ENCODE measurements around the gene PDPK1.

The PDPK1 gene

DNA sequence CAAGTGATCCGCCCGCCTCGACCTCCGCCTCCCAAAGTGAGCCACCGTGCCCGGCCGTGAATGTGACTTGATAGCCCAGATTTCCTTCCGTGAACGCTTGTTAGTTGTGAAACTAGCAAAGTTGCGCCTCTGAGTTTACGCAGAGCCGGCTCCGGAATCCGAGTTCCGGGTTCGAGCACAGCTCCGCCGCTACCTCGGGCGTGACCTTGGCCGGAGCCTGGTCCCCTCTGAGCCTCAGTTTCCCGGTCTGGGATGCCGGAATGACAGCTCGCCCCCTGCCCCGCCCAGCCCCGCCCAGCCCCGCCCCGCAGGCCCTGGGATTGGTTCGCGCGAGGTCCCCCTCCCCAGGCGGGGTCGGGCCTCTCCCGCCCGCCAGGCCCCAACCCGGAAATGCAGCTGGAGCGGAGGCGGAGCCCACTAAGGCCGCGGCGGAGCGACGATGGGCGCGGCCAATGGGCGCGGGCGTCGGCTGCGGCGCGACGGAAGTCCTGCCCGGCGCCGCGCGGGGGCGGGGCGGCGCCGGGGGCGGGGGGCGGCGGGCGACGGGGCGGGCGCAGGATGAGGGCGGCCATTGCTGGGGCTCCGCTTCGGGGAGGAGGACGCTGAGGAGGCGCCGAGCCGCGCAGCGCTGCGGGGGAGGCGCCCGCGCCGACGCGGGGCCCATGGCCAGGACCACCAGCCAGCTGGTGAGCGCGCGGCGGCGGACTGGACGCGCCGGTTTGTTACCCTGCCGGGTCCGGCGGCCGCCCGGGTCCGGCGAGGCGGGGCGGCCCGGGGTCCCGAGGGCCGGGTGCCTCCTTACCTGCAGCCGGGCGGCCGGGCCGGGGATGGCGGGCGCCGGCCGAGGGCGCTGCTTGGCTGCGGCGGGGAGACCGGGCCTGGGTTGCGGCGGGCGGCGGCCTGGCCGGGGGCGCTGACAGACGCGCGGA, at the start of gene PDPK1:
Gene PDPK1, plus strand, starts transcription at position 571 of the 929 bp plus-strand sequence. Its CDS starts 92 bp downstream, at position 663.
- DNase-seq (ENCODE audit: low read depth), result peak; percentile 90

DNA sequence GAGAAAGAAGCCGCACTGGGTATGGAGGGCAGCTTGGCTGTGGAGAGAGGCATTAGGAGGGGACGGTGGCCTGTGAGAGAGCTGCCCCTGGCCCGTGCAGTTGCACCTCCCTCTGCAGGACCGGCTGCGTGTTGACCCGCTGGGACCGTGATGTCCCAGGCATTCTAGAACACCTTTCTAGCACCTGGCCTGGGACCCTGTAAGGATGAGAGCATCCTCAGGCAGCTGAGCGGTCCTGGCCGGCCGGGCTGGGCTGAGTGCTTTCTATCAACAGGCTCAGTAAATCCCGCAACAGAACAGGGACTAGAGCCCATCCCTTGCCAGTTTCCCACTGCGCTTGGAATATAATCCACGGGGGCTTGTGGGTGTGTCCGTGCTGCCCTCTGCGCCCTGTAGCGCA, 48.2 kb upstream of the PDPK1 start:
- DNase-seq (ENCODE audit: low read depth), result no peak

DNA sequence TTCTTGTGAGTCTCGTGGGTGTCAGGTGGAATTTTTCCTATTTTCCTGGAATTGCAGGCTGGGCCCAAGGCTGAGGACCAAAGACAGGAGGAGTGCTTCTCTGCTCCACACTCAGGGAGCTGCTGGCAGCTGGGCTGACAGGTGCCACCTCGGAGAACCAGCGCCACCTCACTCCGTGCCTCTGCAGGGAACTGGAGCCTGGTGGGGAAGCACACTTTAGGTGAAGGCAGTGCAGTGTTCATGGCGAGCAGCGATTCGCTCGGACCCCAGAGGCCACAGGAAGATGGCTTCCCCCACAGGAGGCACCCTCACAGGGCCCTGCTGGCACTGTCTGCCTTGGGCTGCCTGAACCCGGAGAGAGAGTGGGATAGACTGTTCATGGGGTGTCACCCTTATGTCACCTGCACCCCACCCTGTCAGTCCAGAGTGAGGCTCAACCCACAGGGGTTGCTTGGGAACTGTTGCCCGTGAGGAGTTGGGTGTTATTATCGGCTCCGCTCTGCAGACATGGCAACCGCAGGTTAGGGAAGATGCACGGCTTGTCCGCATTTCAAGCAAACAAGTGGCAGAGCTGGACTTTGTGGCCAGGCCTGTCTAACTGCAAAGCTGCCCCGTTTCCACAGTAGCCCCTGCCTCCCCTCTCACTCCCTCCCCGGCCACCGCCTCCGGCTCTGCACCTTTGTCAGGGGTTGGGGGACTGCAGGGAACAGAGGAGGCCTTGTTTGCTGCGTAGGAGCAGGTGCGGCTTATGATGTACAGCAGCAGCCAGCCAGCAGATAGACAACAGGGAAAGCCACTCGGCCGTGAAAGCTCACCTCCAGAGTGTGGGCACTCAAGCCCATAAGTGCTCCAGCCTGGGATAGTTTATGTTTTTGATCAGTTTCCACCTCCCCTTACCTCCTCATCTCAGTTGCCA, 47.4 kb upstream of the PDPK1 start:
- DNase-seq (ENCODE audit: low read depth), result no peak

DNA sequence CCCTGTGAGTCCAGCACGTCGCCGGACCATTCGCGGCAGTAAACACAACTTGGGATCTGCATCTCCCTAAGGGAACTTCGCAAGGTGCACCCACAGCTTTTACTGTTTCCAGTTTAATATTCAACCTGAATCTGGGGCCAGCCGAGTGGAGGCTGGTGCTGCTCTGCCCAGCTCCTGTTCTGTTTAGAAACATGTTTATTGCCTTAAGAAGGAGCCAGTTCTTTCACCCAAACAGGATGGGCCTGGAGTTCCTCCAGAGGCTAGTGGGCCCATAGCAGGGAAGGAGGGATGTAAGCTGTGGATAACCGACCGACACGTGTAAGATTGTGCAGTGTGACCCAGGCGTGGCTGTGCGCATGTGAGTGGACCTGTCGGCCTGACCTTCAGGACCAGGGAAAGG, 45.5 kb upstream of the PDPK1 start:
- DNase-seq (ENCODE audit: low read depth), result no peak

GRCh38 chr16:2493605-2494004, 44.2 kb upstream of the PDPK1 start:
- DNase-seq (ENCODE audit: low read depth), result no peak

GRCh38 chr16:2494616-2495015, 43.2 kb upstream of the PDPK1 start:
- no peak for DNase-seq (ENCODE audit: low read depth)

DNA sequence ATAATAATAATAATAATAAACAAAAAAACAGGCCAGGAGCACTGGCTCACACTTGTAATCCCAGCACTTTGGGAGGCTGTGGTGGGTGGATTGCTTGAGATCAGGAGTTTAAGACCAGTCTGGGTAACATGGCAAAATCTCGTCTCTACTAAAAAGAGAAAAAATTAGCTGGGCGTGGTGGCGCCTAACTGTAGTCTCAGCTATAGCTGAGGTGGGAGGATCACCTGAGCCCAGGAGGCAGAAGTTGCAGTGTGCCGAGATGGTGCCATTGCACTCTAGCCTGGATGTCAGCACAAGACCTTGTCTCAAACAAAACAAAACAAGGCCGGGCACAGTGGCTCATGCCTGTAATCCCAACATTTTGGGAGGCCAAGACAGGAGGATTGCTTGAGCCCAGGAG, 42.8 kb upstream of the PDPK1 start:
- no peak for DNase-seq (ENCODE audit: low read depth)

GRCh38 chr16:2496223-2497115, 41.4 kb upstream of the PDPK1 start:
- DNase-seq (ENCODE audit: low read depth), result no peak

GRCh38 chr16:2497116-2497630, 40.6 kb upstream of the PDPK1 start:
- DNase-seq (ENCODE audit: low read depth), result no peak

DNA sequence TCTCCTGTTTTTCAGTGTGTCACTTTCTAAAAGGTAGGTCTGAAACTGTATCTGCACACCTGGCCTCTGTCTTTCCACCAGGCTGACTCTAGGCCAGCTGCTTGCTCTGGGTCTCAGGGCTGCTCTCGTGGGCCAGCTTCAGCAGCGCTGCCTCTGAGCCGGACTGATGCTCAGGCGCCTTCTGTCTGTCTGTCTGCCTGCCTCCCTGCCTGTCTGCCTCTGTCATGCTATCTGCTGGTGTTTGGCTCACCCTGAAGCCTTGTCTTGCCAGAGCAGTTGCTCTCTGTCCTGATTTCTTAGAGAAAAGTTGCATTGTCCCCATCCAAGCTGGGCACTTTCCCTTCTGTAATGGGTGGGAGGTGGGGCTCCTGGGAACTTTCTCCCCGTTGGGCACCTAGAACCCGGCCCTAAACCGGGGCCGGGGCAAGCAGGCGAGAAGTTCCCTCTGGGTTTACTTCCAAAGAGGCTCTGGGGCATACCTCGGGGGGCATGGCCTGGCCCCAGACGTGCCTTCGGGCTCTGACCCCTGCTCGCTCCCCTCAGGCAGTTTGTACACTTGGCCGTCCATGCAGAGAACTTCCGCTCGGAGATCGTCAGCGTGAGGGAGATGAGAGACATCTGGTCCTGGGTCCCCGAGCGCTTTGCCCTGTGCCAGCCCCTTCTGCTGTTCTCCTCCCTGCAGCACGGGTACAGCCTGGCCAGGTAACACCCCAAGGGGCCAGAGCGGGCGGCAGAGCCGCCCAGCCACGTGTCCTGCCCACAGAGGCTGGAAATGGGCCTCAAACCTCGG, 39.9 kb upstream of the PDPK1 start:
- no peak for DNase-seq (ENCODE audit: low read depth)

DNA sequence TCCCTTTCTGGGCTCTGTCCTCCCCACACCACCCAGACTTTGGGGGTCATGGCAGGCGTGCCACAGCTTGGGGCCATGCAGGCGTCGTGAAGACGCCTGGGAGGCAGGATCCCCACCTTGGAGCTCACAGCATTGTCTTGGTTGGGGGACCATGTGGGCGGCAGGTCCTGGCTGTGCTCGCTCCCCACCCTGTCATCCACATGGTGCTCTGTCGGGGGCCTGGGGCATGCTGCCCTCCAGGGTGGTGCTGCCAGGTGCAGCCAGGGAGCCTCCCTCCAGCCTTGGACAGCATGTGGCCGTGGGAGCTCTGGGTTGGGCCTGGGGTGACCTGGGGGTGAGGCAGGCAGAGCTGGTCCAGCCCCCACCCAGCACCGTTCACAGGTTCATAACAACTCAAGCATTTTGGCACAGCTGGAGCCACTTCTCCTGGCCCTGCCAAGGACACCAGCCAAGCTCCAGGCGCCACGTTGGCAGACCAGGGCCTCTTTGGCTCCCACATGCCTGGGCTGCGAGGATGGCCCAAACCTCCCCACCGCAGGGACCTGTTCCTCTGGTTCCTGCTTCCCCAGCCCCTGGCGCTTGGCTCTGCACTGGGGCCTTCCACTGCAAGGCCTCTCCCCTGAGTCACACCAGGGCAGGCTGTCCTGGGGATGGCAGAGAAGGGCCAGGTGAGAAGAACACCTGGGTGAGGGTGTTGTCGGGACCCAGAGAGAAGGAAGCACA, 39.1 kb upstream of the PDPK1 start:
- DNase-seq (ENCODE audit: low read depth), result no peak

DNA sequence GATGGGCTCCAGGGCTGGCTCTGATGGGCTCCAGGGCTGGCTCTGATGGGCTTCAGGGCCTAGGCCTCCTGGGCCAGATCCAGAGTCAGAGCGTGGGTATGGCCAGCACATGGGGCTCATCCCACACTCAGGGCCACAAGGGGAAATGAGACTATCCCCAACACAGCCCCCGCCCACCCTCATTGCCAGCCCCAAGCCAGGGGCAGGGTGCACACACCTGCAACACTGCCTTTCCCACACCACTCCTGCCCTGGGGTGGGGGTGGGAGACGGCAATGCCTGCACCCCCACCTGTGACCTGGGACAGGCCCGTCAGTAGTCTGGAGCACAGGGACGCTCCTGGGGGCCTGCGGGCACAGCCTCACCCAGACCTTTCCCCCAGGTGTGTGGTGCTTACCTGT, 38.4 kb upstream of the PDPK1 start:
- no peak for DNase-seq (ENCODE audit: low read depth)

DNA sequence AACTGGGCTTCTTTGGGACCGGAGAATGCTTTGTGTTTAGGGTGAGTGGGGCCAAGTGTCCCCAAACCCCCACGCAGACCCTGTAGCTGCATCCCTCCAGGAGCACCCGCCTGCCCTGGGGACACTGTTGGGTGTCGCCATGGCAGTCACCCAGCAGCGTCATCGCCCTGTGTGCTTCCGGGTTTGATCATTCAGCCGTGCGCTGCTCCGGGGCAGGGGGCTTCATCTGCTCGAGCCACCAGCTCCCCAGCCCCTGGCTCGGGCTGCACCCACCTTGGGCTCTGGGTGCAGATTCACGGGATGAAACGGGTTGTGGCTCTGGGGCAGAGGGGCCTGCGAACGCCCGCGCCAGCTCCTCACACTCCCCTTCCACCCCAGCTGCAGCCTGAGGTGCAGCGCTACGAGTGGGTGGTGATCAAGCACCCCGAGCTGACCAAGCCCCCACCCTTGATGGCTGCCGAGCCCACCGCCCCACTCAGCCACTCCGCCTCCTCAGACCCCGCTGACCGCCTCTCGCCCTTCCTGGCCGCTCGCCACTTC, 37.9 kb upstream of the PDPK1 start:
- DNase-seq (ENCODE audit: low read depth), result no peak

DNA sequence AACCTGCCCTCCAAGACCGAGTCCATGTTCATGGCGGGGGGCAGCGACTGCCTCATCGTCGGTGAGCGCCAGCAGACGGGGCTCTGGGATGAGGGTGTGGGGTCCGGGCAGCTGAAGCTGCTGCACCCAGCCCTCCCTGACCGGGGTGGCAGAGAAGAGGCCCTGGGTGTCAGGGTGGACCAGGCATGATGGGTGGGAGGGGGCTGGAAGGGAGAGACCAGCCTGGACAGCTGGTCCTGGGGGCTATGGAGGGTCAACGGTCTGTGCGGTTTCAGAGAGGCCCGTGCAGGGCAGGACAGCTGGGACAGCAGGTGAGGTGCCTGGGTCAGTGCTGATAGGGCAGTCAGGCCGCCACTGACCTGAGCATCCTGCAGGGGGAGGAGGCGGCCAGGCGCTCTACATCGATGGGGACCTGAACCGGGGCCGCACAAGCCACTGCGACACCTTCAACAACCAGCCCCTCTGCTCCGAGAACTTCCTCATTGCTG, 37.3 kb upstream of the PDPK1 start:
- no peak for DNase-seq (ENCODE audit: low read depth)

- DNase-seq (ENCODE audit: low read depth), result peak; percentile 79
Observed at GRCh38 chr16:2500918-2501750, 36.7 kb upstream of the PDPK1 start.

GRCh38 chr16:2501946-2502895, 35.6 kb upstream of the PDPK1 start:
- no peak for DNase-seq (ENCODE audit: low read depth)

DNA sequence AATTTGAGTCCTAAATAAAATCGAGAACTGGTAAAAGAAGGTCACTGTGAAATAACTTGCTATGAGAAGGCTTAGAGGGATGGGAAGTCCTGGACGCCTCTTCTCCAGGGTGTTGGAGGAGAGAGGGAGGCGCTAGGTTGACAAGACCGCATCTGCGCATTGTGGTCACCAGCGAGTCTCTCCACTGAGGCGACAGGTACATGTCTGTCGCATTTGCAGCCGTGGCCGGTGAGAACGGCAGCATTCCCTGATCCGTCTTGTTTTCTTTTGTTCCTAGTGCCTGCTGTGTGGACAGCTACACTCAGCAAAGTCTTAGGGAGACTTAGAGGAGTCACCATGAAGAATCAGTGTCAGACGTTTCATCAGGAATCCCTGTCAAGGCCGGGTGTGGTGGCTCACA, 32.1 kb upstream of the PDPK1 start:
- DNase-seq (ENCODE audit: low read depth), result no peak
